SKM-1 (cell line): Measurements from ENCODE around the gene COQ8B.
"Not testable (repeated sequence)": the region's sequence is repeated elsewhere in the genome, so short reads cannot be mapped to it uniquely, and the experiment has no call there.

ENCODE experiments used
- DNase-seq: peaks from one replicate; lab custom pipeline; 2025; ENCODE audit not compliant: unreplicated experiment; lab: John Stamatoyannopoulos, UW

COQ8B gene

DNA sequence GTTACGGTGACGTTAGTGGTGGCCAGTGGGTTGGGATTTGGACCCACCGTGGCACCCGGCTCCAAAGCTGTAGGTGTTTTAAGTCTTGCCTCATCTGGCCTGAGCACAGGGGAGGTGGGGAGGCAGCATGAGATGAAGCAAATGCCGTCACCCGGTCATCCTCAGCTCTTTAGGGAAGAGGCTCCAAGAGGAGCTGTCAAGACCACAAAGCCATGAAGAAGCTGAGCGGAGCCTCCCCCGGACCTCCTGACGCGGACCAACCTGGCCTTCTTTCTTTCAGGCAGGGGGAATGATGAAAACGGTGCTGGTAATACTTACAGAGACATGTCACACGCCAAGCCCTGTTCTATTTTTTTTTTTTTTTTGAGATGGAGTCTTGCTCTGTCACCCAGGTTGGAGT, 26.2 kb upstream of the COQ8B start:
- no peak for DNase-seq

DNA sequence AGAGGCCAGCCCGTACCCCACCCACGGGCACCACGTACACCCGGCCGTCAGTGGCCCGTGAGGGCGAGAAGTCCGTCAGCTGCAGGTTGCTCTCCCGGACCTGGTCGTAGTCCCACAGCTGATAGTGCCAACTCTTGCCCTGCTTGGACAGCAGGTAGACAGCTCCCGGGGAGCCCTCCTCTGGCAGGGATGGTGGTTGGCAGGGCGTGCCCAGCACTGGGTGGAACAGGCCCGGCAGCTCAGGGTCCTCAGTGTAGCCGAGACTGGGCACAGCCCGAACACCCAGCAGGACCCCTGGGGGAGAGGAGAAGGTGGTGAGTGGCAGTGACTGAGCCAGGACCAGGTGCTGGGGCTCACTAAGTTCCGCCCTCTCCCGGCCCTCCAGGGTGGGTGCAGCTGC, 25.8 kb upstream of the COQ8B start:
- no peak for DNase-seq

DNA sequence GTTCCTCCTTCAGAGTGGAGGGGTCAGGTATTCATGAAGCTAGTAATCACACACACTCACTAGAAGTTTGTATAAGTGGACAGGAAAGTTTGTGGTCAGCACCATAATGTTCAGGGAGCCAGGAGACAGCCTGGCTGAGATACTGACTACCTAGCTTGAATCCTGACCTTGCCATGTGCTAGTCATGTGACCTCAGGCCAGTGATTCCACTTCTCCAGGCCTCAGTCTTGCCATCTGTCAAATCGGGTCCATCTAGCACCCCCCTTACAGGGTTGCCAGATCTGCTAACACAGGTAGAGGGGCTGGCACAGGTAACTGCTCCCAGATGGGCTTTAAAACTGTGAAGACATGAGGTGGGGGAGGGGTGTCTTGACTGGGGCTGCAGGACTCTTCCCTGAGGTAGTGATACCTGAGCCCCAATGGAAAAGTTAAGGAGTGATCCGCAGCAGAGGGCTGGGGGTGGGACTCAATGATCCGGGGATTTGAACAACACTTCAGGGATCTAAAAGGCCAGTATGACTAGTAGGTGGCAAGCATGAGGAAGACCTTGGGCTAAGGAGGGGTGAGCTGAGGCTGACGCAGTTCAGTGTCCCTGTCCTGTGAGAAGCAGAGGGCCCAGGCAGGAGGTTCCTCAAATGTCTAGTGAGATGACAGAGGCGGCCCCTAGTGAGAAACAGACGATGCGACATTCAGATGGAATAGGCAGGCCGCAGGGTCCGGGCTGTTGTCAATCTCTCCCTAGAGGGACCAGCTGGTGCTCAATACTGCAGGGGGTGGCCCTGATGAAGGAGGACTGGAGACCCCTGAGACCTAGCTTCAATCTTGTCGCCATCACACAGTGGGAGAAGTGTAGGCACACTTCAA, 25.1 kb upstream of the COQ8B start:
- no peak for DNase-seq

DNA sequence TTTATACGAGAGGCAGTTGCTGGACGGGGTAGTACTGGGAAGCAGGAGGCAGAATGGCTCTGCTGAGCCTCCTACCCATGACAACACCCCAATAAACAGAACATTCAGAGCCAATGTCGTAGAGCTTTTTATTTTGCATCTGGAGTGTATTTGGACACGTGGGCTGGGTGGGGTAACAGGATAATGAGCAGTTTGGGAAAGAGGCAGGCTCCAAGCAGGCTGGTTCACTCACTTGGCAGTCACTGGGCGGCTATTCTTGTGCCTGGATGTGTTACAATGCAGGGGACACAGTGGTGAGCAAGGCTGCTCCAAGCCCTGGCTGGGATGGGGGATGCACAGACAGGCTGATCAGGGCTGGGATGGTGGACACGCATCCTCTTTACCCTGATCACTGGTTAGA, 24.1 kb upstream of the COQ8B start:
- DNase-seq: no peak

DNA sequence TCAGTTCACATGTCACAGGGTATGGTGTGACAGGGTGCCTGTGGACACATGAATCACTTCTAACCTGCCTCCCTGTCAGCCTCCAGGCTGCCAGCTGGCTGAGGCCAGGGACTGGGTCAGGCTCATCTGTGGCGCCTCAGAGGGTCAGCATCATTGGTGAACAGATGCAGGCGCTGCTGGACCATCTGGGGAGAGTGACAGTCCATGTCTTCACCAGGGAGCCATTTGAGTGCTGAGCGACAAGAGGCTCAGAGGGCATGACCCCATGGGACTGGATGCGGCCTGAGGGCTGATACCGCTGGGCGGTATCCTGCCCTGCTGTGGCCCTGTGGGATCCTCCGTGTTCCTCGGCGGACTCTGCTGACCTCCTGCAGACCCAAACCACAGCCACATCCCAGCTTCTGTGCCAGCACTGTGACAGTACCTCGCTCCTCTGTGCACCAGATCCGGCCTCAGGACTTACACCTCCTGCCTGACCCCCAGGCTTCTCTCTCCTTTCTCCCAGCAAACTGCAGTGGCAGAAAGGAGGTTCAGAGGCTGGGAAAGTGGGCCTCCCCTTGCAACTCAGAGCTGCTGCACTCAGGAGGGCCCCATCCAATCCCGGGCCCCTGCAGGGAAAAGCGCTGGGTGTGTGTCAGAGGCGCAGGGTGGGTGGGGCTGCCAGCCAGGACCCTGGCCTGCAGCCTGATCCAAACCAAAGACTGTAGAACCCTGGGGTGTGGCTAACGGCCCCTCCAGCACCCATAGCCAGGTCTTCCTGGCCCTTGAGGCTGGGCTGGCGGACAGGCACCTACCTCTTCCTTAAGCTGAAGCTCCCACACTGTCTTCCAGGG, 23.4 kb upstream of the COQ8B start:
- DNase-seq: no peak

DNA sequence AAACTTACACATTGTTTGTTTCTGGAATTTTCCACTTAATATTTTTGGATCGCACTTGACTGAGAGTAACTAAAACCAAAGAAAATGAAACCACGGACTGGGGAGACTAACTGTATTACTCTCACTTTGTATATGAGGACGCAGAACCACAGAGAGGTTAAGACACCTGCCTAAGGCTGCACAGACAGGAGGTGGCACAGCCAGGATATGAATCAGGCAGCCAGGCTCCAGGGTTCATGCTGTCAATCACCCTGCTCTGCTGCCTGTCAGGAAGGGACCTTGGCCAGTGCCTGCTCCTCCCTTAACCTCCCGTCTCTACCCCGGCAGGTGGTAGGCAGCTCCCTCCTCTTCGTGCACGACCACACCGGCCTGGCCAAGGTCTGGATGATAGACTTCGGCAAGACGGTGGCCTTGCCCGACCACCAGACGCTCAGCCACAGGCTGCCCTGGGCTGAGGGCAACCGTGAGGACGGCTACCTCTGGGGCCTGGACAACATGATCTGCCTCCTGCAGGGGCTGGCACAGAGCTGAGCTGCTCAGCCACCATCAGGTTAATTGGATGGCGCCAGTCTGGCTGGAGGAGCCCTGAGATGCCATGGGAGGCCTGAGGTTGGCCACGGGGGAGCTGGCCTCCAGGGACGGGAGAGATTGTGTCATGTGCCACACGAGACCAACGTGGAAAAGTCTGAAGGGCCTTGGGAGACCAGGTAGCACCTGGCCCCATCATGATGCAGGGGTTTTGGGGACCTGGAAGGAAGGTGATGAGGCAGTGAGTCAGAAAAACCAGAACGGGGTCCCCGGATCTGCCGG, 22.5 kb upstream of the COQ8B start:
- no peak for DNase-seq

DNA sequence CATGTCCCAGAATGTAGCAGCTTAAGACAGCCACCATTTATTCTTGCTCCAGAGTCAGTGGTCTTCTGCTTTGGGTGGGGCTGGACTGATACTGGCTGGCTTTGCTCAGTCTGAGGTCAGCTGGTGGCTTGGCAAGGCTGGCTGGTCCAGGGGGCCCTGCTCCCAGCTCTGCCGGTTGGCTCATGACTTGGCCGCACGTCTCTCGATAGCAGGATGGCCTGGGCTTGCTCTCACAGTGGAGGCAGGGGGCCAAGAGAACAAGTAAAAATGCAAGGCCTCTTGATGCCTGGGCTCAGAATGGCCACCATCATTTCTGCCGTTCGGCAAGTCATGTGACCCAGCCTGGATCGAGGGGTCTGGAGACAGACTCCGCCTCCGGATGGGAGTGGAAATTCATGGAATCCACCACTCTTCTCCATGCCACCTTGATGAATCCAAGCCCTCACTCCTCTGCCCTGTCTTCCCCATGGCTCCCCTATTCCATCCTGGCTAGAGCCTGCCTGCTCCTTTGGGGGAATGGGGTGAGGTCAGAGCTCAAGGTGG, 20.5 kb upstream of the COQ8B start:
- no peak for DNase-seq

DNA sequence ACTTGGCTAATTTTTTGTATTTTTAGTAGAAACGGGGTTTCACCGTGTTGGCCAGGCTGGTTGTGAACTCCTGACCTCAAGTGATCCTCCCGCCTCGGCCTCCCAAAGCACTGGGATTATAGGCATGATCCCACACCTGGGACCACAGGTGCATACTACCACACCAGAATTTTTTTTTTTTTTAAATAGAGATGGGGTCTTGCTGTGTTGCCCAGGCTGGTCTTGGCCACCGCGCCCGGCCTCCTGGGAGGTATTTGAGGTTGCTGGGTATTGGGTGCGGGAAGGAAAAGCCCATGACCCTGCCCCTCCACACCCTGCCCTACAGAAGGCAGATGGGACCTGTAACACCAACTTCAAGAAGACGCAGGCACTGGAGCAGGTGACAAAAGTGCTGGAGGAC, 20.0 kb upstream of the COQ8B start:
- no peak for DNase-seq

DNA sequence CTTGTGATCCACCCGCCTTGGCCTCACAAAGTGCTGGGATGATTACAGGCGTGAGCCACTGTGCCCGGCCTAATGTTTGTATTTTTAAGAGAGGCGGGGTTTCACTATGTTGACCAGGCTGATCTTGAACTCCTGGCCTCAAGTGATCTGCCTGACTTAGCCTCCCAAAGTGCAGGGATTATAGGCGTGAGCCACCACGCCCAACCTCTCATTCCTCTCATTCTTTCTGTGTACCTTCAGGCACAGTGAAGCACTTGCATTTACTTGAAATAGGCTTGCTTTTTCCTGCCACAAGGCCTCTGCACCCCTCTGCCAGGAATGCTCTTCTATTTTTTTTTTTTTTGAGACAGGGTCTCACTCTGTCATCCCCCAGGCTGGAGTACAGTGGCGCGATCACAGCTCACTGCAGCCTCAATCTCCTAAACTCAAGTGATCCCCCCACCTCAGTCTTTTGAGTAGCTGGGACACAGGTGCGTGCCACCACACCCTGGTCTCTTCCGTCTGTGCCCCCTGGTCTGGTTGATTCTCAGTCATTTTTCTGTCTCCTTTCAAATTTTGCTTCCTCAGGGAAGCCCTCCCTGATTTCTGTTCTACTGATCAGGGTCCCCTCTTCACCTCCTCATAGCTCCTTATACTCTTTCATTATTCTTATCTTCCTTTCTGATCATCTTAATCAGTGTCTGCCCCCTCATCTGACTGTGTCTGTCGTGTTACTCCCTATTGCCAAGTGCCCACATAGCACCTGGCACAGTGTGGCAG, 18.5 kb upstream of the COQ8B start:
- no peak for DNase-seq

DNA sequence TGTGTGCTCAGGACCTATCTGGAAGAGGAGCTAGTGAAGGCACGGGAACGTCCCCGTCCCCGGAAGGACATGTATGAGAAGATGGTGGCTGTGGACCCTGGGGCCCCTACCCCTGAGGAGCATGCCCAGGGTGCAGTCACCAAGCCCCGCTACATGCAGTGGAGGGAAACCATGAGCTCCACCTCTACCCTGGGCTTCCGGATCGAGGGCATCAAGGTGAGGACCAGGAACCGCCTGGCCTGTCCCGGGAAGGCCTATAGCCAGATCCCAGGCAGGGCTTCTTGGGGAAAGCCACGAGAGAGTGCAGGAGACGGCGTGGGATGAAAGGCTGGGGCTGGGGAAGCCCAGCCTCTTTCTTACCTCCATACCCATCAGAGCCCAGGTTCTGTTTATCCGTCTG, 16.5 kb upstream of the COQ8B start:
- DNase-seq: no peak

DNA sequence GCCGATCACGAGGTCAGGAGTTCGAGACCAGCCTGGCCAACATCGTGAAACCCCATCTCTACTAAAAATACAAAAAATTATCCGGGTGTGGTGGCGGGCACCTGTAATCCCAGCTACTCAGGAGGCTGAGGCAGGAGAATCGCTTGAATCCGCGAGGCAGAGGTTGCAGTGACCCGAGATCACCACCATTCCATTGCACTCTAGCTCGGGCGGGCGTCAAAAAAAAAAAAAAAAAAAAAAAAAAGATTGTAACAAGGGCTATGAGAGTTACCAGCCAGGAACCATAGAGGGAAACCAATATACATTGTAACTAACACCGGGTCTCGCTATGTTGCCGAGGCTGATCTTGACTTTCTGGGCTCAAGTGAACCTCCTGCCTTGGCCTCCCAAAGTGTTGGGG, 15.6 kb upstream of the COQ8B start:
- DNase-seq: not testable (repeated sequence)

DNA sequence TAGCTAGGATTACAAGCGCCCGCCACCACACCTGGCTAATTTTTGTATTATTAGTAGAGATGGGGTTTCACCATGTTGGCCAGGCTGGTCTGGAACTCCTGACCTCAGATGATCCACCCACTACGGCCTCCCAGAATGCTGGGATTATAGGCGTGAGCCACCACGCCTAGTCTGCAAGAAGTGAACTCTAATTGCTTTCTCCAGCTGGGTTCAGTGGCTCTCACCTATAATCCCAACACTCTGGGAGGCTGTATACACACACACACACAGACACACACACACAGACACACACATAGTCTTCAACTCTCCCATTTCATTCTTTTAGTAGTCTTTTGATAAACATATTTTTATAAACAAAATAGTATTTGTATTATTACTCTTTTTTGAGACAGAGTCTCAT, 13.4 kb upstream of the COQ8B start:
- DNase-seq: not testable (repeated sequence)

DNA sequence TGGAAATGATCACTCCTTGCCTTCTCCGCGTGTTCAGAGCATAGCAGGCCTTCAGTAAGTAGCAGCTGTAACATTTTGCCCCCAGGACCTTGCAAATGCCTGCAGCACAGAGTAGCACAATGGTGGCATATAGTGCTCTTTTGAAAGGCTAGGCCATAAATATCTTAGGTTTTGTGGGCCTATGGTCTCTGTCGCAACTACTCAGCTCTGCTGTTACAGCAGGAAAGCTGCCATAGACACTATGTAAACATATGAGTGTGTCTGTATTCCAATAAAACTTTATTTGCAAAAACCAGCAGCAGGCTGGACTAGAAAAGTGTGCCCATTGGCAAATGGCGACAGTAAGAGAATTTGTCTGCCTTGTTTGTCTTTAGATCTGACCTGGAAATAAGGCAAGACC, 9.6 kb upstream of the COQ8B start:
- no peak for DNase-seq

DNA sequence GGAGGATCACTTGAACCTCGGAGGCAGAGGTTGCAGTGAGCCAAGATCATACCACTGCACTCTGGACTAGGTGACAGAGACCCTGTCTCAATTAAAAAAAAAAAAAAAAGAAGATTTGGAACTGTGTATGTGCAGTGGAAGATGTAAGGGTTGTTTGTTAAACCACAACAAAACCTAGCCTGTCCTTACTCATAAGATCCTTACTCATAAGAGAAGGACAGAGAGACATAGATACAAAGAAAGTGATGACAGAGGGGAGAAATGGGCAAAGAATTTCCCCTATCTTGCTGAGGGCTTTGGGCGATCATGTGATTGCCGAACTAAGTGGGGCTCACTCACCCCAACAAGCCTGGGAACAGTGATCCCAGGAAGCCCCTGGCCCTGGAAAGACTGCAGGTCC, 8.2 kb upstream of the COQ8B start:
- DNase-seq: no peak

DNA sequence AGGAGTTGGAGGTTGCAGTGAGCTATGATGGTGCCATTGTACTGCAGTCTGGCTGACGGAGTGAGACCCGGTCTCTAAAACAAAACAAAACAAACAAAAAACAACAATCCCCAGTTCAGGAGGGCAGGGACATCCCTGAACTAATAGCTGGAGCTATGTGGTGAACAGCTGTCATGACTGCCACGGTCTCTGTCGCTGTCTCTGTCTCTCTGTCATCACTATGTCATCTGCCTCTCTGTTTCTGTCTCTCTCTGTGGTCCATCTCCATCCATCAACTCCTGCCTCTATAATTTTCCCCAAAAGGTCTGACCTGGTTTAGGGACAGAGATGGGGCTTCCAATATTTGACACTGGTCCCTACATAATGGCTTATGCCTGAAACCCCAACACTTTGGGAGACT, 7.6 kb upstream of the COQ8B start:
- no peak for DNase-seq

DNA sequence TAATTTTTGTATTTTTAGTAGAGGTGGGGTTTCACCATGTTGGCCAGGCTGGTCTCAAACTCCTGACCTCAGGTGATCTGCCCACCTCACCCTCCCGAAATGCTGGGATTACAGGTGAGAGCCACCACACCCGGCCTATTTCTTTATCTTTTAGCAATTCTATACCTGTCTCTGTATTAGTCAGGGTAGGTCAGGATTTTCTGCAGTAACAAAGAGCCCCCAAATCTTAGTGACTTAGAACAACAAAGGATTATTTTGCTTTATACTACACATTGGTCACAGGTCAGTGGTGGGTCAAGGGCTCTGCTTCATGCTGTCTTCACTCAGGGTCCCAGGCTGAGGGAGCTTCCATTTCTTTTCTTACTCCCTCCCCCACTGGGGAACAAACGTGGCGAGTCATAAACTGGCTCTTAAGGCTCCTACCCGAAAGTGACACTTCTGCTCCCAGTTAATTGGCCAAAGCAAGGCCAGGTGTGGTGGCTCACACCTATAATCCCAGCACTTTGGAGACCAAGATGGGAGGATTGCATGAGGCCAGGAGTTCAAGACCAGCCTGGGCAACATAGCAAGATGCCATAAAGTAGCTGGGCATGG, 7.1 kb upstream of the COQ8B start:
- DNase-seq: no peak

DNA sequence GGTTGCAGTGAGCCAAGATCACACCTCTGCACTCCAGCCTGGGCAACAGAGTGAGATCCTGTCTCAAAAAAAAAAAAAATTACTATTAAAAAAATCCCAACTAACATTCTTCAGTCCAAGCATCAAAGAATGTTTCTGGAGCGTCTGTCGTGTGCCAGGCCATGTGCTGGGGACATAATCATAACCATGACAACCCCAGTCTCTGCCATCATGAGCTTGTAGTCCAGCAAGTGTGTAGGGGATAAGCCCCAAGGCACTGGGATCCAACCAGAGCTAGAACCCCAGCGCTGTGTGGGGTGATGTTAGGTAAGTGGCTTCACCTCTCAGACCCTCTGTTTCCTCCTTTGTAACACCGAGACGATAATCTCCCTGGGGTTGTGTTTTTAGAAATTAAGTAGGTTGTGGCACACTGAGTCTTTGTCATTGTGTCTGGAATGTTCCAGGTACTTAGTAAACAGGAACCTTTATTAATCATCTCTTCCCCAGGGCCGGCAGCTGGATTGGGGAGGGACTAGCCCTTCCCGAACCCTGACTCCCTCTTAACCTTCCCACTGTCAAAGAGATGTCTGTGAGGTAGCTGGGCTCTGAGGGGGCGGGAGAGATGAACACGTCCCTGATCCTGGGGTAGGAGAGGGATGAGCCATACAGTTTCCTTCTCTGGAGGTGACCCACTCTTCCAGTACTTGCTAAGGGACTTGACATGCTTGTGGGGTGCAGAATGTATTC, 5.4 kb upstream of the COQ8B start:
- no peak for DNase-seq

DNA sequence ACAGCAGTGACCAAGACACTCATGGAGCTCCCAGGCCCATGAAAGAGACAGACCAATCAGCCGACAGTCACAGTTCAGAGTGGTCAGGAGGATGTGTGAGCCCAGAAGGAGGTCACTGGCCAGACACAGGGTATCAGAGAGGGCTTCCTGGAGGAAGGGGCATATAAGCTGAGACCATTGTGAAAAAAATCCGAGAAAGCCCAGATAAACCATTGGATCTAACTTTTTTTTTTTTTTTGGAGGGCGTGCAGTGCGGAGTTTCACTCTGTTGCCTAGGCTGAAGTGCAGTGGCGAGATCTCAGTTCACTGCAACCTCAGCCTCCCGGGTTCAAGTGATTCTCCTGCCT, 4.4 kb upstream of the COQ8B start:
- no peak for DNase-seq

DNA sequence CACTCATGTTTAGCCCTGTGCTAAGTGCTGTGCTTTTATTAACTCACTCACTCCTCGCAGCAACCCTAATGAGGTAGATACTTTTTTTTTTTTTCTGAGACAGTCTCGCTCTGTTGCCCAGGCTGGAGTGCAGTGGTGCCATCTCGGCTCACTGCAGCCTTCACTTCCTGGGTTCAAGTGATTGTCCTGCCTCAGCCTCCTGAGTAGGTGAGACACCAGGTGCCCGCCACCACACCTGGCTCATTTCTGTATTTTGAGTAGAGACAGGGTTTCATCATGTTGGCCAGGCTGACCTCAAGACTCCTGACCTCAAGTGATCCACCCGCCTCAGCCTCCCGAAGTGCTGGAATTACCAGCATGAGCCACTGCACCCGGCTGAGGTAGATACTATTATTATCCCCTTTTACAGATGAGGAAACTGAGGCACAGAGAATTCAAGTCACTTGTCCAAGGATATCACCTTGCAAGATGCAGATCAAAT, 2.8 kb upstream of the COQ8B start:
- no peak for DNase-seq
